Measurements from ENCODE around the gene LDLRAD1.
A peak's percentile ranks its signal among the peaks of the same experiment; 100 is the strongest.
"Not testable (repeated sequence)": the region's sequence is repeated elsewhere in the genome, so short reads cannot be mapped to it uniquely, and the experiment has no call there.

Gene LDLRAD1

GRCh38 chr1:54017979-54018378, at the start of gene LDLRAD1:
LDLRAD1 (minus strand) TSS chr1:54018186; CDS start chr1:54018112, 74 bp downstream.
- DNase-seq: no peak

- no peak for DNase-seq
Measured at GRCh38 chr1:54064299-54064698, 46.3 kb upstream of the LDLRAD1 start.

- peak; percentile 34 for DNase-seq
Measured at GRCh38 chr1:54054438-54054749, 36.4 kb upstream of the LDLRAD1 start.

GRCh38 chr1:54053745-54054437, 35.9 kb upstream of the LDLRAD1 start:
- peak; percentile 90 for DNase-seq

- peak; percentile 100 for DNase-seq
Measured at GRCh38 chr1:54052934-54053744, 35.2 kb upstream of the LDLRAD1 start, which contains the start of the genes TCEANC2 and TMEM59. TCEANC2 (plus strand) TSS chr1:54053608; CDS start chr1:54054423, 815 bp downstream. TMEM59 (minus strand) TSS chr1:54053204; CDS start chr1:54053188, 16 bp downstream.

- DNase-seq: peak; percentile 74
Measured at GRCh38 chr1:54052431-54052933, 34.5 kb upstream of the LDLRAD1 start.

- DNase-seq: peak; percentile 34
Measured at GRCh38 chr1:54051933-54052430, 34.0 kb upstream of the LDLRAD1 start.

- DNase-seq: not testable (repeated sequence)
Measured at GRCh38 chr1:54050435-54050834, 32.4 kb upstream of the LDLRAD1 start.

GRCh38 chr1:54047384-54048305, 29.7 kb upstream of the LDLRAD1 start:
- no peak for DNase-seq

- DNase-seq: no peak
Measured at GRCh38 chr1:54046671-54047383, 28.8 kb upstream of the LDLRAD1 start.

GRCh38 chr1:54045496-54045895, 27.5 kb upstream of the LDLRAD1 start:
- DNase-seq: no peak

GRCh38 chr1:54041806-54042205, 23.8 kb upstream of the LDLRAD1 start:
- DNase-seq: no peak

GRCh38 chr1:54037476-54037875, 19.5 kb upstream of the LDLRAD1 start:
- DNase-seq: no peak

- no peak for DNase-seq
Measured at GRCh38 chr1:54028306-54029251, 10.6 kb upstream of the LDLRAD1 start.

GRCh38 chr1:54027848-54028247, 9.9 kb upstream of the LDLRAD1 start:
- DNase-seq: no peak

- not testable (repeated sequence) for DNase-seq
Measured at GRCh38 chr1:54024811-54025210, 6.8 kb upstream of the LDLRAD1 start.

- DNase-seq: no peak
Measured at GRCh38 chr1:54024358-54024757, 6.4 kb upstream of the LDLRAD1 start.

- DNase-seq: peak; percentile 21
Measured at GRCh38 chr1:54019562-54020176, 1.7 kb upstream of the LDLRAD1 start.

- no peak for DNase-seq
Measured at GRCh38 chr1:54018635-54019034, 649 bp upstream of the LDLRAD1 start.
